Measurements from ENCODE around the gene ADD3.
A peak's percentile ranks its signal among the peaks of the same experiment; 100 is the strongest.

Gene ADD3

GRCh38 chr10:110163192-110163773 lies 155.5 kb downstream of the ADD3 start (continued):
- TF ChIP-seq ZBTB11 (tag by site-specific recombination; conservative IDR thresholded peaks at IDR 0.05; ENCODE audit: low read depth) (no peak), ZNF629 (tag by site-specific recombination; IDR thresholded peaks at IDR 0.05) (0 out of 2 replicates have a peak, but pooled peaks have one; percentile 16), IKZF3 (tag by site-specific recombination; IDR thresholded peaks at IDR 0.05) (peak; percentile 39; the same call in 1 of the 2 replicates), HOXD13 (CRISPR knock-in tag; IDR thresholded peaks at IDR 0.05; ENCODE audit: borderline replicate concordance) (peak; percentile 79; the same call in 1 of the 2 replicates), KLF9 (tag by site-specific recombination; IDR thresholded peaks at IDR 0.05; ENCODE audit: low read depth) (no peak), ZSCAN30 (tag by site-specific recombination; IDR thresholded peaks at IDR 0.05) (peak; percentile 91; the same call in 1 of the 2 replicates), ZSCAN23 (tag by site-specific recombination; IDR thresholded peaks at IDR 0.05) (no peak), ZSCAN4 (tag by site-specific recombination; IDR thresholded peaks at IDR 0.05) (no peak), ZNF639 (tag by site-specific recombination; IDR thresholded peaks at IDR 0.05) (no peak), ZNF274 (IDR thresholded peaks at IDR 0.05; ENCODE audit: low read length) (no peak), ZNF274 (tag by site-specific recombination; IDR thresholded peaks at IDR 0.05; ENCODE audit: borderline replicate concordance) (no peak), INSM2 (tag by site-specific recombination; IDR thresholded peaks at IDR 0.05) (peak; percentile 83), ZNF580 (tag by site-specific recombination; IDR thresholded peaks at IDR 0.05) (peak; percentile 95), ZNF223 (tag by site-specific recombination; IDR thresholded peaks at IDR 0.05) (no peak), ZNF248 (tag by site-specific recombination; IDR thresholded peaks at IDR 0.05) (no peak), KLF10 (tag by site-specific recombination; IDR thresholded peaks at IDR 0.05) (0 out of 2 replicates have a peak, but pooled peaks have one; percentile 47), ZNF561 (tag by site-specific recombination; IDR thresholded peaks at IDR 0.05; ENCODE audit: borderline replicate concordance) (peak; percentile 94), ZNF555 (tag by site-specific recombination; conservative IDR thresholded peaks at IDR 0.05) (no peak), ZNF529 (tag by site-specific recombination; IDR thresholded peaks at IDR 0.05; ENCODE audit: insufficient replicate concordance) (no peak), TCF7L2 (IDR thresholded peaks at IDR 0.05; ENCODE audit: borderline replicate concordance, low read depth, low read length) (peak; percentile 32; the same call in 1 of the 2 replicates), ZNF18 (tag by site-specific recombination; IDR thresholded peaks at IDR 0.05) (peak; percentile 83), GLI4 (tag by site-specific recombination; IDR thresholded peaks at IDR 0.05) (no peak), ZNF133 (tag by site-specific recombination; IDR thresholded peaks at IDR 0.05) (no peak), ZNF362 (tag by site-specific recombination; IDR thresholded peaks at IDR 0.05) (no peak), ZNF623 (tag by site-specific recombination; IDR thresholded peaks at IDR 0.05) (no peak), ZNF354C (tag by site-specific recombination; IDR thresholded peaks at IDR 0.05; ENCODE audit: borderline replicate concordance, low read depth) (no peak), EGR2 (tag by site-specific recombination; IDR thresholded peaks at IDR 0.05; ENCODE audit: low read depth) (no peak), ZNF837 (tag by site-specific recombination; IDR thresholded peaks at IDR 0.05) (no peak)

Data from HEK293 (cell line).